ENCODE data around the gene WT1.
"Not testable (repeated sequence)": the region's sequence is repeated elsewhere in the genome, so short reads cannot be mapped to it uniquely, and the experiment has no call there.

WT1 gene

DNA sequence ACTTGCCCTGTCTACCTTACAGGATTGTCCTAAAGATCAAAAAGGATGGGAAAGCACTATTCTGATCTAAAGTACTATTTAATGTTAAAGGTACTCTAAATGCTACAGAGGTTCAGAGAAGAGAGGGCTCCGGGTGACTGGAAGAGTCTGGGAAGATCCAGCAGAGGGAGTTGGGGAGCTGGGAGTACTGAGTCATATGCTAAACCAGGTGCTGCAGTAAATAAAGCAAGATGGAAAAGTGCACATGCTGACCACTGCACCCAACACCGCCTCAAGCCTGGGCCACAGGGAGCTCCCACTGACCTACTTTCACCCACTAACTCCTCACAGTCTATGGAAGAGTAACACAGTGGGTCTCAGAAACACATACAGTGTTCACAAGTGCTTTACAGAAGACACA, 49.3 kb downstream of the WT1 start:
- DNase-seq, result no peak

DNA sequence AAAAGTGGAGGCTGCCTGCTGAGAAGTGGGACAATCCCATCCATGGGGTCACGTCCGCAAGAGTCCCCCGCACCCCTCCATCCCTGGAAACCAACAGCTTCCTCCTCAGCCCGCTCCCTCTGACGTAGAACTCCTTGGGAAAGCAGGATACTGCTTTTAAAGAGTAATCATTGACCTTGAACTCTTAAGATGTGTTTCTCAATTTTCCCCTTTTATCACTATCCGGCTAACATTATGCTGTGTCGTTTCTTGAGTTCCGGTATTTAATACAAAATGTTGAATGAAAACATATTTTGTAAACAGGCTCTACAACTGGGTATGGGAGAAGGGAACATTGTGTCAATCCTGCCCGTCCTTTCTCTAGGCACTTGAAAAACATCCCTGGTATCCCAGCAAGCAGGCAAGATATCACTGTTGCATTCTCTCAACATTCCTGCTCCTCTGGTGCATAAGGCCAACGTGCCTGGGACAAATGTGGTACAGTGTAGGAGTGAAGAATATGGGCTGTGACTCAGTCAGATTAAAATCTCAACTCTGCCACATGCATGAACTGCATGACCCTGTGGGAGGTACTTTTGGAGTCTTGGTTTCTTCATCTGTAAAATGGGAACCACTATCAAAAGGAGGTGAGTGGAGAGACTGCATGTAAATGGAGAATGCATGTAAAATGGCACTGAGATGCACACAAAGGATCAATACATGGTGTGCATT, 52.8 kb downstream of the WT1 start:
- DNase-seq, result no peak

DNA sequence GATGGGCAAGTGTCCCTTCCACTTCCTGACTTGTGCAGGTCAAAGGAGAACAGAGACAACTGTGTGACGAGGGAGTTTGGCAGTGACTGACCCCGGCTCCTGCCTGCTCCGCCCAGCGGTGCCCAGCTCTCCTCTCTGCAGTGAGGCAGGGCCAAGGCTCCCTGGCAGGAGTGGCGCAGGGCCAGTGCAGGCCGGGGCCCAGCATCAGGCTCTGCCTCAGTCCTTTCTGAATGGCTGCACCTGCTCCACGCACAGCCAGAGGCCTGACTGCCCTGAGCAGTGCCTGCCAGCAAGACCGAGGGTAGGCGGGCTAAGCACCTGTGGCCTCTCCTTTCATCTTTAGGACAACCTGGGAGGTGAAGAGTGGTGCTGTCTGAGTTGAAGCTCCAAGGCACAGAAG, 54.2 kb downstream of the WT1 start:
- DNase-seq, result no peak

DNA sequence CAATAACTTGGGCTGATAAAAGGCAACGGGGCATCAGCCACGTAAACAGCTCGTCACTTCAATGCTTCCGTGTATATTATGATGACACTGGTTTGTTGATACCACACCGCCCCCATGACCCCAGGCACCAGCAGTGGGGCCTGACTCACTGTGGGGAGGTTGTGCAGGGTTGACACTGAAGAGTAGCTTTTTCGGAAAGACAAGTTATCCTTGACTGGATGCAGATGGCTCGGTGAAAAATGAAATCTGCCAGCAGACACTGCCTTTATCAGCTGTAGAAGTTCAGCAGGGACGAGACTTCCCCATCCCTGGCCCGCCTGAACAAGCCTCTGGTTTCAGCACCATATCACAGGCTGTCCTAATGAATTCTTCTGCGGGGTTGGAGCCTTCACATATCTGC, 55.6 kb downstream of the WT1 start:
- DNase-seq, result no peak

DNA sequence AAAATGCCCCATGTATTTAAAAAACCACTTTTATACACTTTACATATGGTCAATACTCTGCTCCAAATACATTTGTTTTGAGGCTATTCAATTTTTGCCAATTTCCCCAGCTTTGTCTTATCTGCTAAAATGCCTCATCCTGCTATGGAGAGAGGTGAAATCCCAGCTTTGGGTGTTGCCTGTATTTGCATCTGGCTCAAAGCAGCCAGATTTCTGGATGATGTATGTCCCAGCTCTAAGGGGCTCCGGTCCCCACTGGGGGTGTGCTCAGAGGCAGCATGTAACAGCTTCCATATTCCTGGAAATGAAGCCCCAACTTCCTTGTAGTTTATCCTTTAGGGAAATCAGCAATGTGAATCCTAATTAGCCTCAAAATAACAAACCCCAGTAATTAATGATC, 59.5 kb downstream of the WT1 start:
- no peak for DNase-seq

DNA sequence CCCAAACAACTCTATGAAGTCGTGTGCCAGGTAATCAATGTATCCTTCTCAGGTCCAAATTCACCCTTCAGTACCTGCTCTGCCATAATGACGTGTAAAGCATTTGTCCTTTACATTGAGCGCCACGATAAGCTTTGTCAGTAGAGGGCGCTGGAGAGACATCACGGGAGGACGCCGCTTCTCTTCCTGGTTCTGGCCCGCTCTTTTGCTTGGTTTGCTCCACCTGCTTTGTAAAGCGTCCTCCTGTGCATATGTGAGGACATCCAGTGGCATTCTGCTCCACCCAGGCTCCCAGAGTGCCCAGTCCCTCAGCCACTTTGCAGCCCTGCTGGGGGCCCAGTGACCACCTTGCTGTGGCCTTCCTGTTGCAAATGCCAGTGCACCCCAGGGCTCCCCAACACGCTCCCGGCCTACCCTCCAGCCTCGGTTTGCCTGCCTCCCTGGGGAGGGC, 61.1 kb downstream of the WT1 start:
- no peak for DNase-seq

DNA sequence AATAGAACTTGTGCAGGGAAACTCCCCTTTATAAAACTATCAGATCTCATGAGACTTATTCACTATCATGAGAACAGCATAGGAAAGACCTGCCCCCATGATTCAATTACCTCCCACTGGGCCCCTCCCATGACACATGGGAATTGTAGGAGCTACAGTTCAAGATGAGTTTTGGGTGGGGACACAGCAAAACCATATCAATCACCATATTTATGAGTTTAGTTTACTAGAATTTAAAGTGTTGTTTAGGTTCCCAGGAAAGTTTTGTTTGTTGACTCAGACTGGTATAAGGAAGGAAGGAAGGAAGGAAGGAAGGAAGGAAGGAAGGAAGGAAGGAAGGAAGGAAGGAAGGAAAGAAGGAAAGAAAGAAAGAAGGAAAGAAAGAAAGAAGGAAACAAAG, 65.4 kb downstream of the WT1 start:
- DNase-seq, result not testable (repeated sequence)

GRCh38 chr11:32366666-32367065, 68.7 kb downstream of the WT1 start:
- no peak for DNase-seq

- DNase-seq, result no peak
Observed at GRCh38 chr11:32365192-32365591, 70.1 kb downstream of the WT1 start.

DNA sequence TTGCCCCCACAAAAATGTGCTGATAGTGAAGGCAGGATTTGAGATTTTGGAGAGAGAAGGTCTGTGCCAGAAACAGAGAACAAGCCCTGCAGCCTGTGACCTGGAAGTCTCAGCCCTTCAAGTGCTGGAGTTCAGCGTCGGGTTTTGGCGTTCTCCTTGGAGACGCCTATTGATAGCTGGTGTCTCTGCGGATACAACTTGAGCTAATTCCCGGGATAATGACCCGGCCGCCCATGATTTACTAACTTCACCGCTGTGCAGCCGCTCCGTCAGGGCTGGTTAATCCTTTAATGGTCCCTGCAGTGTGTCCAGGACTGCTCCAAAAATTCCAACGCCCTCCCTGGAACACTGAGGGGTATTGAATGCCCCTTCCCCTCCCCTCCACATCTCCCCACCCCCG, 76.6 kb downstream of the WT1 start:
- no peak for DNase-seq

GRCh38 chr11:32353884-32354283, 81.5 kb downstream of the WT1 start:
- DNase-seq, result no peak

GRCh38 chr11:32348502-32348901, 86.8 kb downstream of the WT1 start:
- DNase-seq, result no peak

GRCh38 chr11:32344946-32345345, 90.4 kb downstream of the WT1 start:
- no peak for DNase-seq

DNA sequence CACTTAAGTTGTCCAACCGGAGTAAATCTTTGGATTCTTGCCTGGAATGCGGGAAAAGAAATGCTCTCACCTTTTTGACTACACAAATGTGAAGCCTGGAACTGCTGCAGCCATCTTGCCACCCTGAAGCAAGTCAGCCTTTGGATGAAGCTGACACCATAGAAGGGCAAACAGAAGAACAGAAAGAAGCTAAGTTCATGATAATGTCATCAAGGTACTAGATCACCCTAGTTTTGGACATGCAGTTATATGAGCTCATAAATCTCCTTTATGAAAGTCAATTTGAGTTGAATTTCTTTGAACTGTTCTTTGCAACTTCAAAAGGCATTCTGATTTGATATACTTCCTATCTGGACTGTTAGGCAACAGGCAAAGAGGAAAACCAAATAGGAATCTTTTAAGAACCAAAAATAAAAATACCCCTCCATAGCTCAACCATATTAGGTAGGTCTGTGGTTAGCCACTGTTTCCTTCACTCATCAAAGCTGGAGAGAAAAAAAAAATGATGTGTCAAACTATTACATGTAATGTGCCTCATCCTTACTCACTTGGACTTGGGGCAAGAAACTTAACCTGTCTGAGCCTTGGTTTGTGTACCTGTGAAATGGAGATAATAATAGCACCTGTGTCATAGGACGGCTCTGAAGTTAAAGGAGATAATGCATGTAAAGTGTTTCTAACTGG, 91.9 kb downstream of the WT1 start:
- DNase-seq, result no peak

DNA sequence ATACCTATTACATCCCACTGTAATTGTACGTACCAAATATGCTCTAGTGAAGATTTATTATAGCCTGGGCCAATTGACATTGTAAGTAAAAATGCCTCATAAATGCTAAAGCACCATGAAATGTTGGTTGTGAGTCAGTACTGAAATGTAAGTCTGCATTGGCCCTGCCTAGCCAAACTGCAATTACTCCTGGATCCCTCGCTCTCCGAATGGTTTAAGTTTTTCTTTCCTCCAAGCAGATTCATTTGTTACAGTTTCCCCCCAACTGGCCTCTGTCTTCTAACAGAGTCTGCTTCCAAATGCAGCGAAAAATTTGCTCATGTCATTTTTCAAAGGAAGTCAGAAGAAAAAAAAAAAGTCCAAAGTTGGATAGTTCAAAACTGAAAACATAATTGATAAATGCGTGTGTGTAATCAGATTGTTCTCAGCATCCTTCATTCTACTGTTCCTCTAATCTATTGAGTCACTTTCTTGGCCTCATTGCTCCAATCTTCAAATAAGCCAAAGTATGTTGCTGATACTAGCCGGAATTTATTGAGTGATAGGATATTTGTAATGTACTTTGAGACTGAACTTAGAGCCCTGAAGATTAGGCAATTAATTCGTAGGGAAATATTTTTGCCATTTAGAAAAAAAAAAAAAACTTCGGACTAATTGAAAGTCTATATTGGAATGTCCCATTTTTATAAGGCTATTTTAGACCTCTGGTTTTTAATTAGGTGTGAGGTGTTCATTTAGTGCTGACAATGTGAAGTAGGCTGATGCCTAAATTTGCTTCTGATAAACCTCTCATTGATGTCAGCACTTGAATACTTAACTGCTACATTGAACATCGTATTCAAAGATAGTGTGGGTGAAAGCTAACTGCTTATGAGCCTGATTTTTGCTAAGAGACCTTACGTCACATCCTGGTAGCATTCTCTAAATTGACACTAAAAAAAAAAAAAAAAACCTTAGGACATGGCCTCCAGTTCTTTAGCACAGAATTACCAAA, 93.4 kb downstream of the WT1 start:
- DNase-seq, result no peak

GRCh38 chr11:32340181-32340580, 95.2 kb downstream of the WT1 start:
- no peak for DNase-seq

Measured in activated effector memory CD4-positive, alpha-beta T cell treated with Interleukin-2 at 50 U/mL for 16 hours (primary cell).